Dedifferentiated amniotic fluid mesenchymal stem cell (primary cell): ENCODE measurements around the gene ANKRD60.

Experiments used
- DNase-seq: peaks from one replicate; pipeline ENCODE4 v3.0.0-alpha.2; 2016; ENCODE audit errors: extremely low spot score

ANKRD60 gene

GRCh38 chr20:58223358-58223941 is 5.0 kb downstream of the ANKRD60 start:
- no peak for DNase-seq

GRCh38 chr20:58222446-58222845 is 6.0 kb downstream of the ANKRD60 start:
- no peak for DNase-seq

GRCh38 chr20:58219342-58219700 is 9.1 kb downstream of the ANKRD60 start:
- DNase-seq = no peak

GRCh38 chr20:58218665-58219341 is 9.7 kb downstream of the ANKRD60 start:
- DNase-seq = no peak

GRCh38 chr20:58216334-58216733 is 12.1 kb downstream of the ANKRD60 start:
- no peak for DNase-seq

- DNase-seq = no peak
Observed at GRCh38 chr20:58215116-58215515, 13.3 kb downstream of the ANKRD60 start.

GRCh38 chr20:58214310-58214709 is 14.1 kb downstream of the ANKRD60 start:
- DNase-seq = no peak

GRCh38 chr20:58213716-58214115 is 14.7 kb downstream of the ANKRD60 start:
- DNase-seq = no peak

GRCh38 chr20:58213121-58213520 is 15.3 kb downstream of the ANKRD60 start:
- no peak for DNase-seq

- DNase-seq = no peak
Observed at GRCh38 chr20:58212636-58213035, 15.8 kb downstream of the ANKRD60 start.

- DNase-seq = no peak
Observed at GRCh38 chr20:58210398-58210747, 18.1 kb downstream of the ANKRD60 start.

GRCh38 chr20:58209652-58210397 is 18.6 kb downstream of the ANKRD60 start:
- DNase-seq = peak; percentile 56

GRCh38 chr20:58208944-58209343 is 19.5 kb downstream of the ANKRD60 start:
- no peak for DNase-seq

- DNase-seq = no peak
Observed at GRCh38 chr20:58205850-58206249, 22.6 kb downstream of the ANKRD60 start.

GRCh38 chr20:58202044-58202443 is 26.4 kb downstream of the ANKRD60 start:
- DNase-seq = no peak

GRCh38 chr20:58201616-58202015 is 26.8 kb downstream of the ANKRD60 start:
- DNase-seq = no peak

- no peak for DNase-seq
Observed at GRCh38 chr20:58199469-58199868, 29.0 kb downstream of the ANKRD60 start.

GRCh38 chr20:58198901-58199355 is 29.5 kb downstream of the ANKRD60 start:
- DNase-seq = no peak

GRCh38 chr20:58198384-58198783 is 30.1 kb downstream of the ANKRD60 start:
- no peak for DNase-seq

- no peak for DNase-seq
Observed at GRCh38 chr20:58197185-58197469, 31.3 kb downstream of the ANKRD60 start.

- DNase-seq = no peak
Observed at GRCh38 chr20:58196402-58197184, 31.9 kb downstream of the ANKRD60 start.

GRCh38 chr20:58195047-58195446 is 33.4 kb downstream of the ANKRD60 start:
- DNase-seq = no peak
